Measurements from ENCODE around the gene KDM3A.

- TF ChIP-seq, protein P1, sequence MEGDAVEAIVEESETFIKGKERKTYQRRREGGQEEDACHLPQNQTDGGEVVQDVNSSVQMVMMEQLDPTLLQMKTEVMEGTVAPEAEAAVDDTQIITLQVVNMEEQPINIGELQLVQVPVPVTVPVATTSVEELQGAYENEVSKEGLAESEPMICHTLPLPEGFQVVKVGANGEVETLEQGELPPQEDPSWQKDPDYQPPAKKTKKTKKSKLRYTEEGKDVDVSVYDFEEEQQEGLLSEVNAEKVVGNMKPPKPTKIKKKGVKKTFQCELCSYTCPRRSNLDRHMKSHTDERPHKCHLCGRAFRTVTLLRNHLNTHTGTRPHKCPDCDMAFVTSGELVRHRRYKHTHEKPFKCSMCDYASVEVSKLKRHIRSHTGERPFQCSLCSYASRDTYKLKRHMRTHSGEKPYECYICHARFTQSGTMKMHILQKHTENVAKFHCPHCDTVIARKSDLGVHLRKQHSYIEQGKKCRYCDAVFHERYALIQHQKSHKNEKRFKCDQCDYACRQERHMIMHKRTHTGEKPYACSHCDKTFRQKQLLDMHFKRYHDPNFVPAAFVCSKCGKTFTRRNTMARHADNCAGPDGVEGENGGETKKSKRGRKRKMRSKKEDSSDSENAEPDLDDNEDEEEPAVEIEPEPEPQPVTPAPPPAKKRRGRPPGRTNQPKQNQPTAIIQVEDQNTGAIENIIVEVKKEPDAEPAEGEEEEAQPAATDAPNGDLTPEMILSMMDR (IDR thresholded peaks at IDR 0.05), result no peak
- TF ChIP-seq POLR2A (IDR thresholded peaks at IDR 0.05), result no peak
- peak; percentile 59 for TF ChIP-seq POLR2AphosphoS5 (IDR thresholded peaks at IDR 0.05)
Observed at GRCh38 chr2:86480105-86480504, 38.9 kb downstream of the KDM3A start.

All from prostate gland (tissue), 2 donors.